ENCODE data around the gene FAM234A.
"Not testable (repeated sequence)": the region's sequence is repeated elsewhere in the genome, so short reads cannot be mapped to it uniquely, and the experiment has no call there.

The FAM234A gene

GRCh38 chr16:230949-231348 is 3.7 kb upstream of the FAM234A start:
- no peak for DNase-seq (ENCODE audit: low read depth)

DNA sequence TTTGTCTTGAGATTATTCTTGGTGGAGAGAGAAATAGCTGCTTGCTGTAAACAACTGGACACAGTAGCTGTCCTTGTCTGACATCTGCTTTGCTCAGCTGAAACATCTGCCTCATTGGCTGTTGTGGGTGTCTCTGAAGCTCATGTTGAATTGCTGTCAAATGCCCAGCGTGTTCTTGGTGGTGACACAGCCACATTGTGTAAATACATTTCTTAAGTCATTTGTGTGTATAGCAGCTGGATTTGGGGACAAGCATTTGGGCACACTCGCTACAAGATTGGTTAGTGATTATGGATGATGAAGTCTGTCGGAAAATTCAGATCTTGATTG is 5.3 kb downstream of the FAM234A start:
- no peak for DNase-seq (ENCODE audit: low read depth)

DNA sequence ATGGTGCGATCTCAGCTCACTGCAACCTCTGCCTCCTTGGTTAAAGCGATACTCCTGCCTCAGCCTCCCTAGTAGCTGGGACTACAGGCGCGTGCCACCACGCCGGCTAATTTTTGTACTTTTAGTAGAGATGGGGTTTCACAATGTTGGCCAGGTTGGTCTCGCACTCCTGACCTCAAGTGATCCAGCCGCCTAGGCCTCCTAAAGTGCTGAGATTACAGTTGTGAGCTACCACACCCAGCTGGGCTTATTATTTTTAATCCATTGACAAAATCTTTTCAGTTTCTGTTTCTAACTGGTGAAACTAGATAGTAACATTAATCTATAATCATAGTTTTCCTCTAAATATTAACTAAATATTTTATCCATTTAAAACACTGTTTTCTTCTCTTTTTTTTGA is 5.9 kb downstream of the FAM234A start:
- no peak for DNase-seq (ENCODE audit: low read depth)

GRCh38 chr16:242281-242680 is 7.7 kb downstream of the FAM234A start:
- DNase-seq (ENCODE audit: low read depth), result no peak

- no peak for DNase-seq (ENCODE audit: low read depth)
Measured at GRCh38 chr16:243348-243747, 8.7 kb downstream of the FAM234A start.

DNA sequence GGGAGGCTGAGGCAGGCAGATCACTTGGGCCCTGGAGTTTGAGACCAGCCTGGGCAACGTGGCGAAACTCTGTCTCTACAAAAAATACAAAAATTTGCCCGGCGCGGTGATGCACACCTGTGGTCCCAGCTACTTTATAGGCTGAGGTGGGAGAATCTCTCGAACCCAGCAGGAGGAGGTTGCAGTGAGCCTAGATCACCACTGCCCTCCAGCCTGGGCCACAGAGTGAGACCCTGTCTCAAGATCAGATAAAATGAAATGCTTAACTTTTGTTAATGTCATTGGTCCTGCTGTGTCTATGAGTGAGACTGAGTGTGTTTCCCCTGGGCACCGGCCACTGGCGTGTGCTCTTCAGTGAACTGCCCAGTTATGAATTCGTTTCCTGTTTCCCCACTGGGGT is 10.5 kb downstream of the FAM234A start:
- no peak for DNase-seq (ENCODE audit: low read depth)

DNA sequence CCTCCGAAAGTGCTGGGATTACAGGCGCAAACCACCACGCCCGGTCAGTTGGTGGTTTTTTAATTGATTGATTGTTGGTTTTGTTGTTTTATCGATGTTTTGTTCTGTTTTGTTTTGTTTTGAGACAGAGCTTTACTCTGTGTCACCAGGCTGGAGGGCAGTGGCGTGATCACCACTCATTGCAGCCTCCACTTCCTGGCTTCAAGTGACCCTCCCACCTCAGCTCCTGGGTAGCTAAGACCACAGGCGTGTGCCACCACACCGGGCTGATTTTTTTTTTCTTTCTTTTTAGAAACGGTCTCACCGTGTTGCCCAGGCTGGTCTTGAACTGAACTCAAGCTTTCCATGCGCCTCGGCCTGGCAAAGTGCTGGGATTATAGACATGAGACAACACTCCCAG is 12.4 kb downstream of the FAM234A start:
- no peak for DNase-seq (ENCODE audit: low read depth)

GRCh38 chr16:249431-249830 is 14.8 kb downstream of the FAM234A start:
- no peak for DNase-seq (ENCODE audit: low read depth)

GRCh38 chr16:252366-253337 is 18.0 kb downstream of the FAM234A start:
- DNase-seq (ENCODE audit: low read depth), result no peak

GRCh38 chr16:253833-254232 is 19.2 kb downstream of the FAM234A start:
- no peak for DNase-seq (ENCODE audit: low read depth)

DNA sequence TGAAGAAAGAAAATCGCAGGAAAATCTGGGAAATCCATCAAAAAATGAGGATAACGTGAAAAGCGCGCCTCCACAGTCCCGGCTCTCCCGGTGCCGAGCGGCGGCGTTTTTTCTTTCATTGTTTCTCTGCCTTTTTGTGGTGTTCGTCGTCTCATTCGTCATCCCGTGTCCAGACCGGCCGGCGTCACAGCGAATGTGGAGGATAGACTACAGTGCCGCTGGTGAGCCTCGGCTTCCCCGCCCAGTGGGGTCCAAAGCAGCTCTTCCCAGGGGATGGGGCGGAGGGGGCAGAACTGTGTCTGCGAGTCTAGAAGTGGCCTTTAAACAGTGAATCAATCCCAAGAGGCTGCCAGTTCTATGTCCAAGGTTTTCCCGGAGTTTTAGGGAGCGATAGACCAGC is 19.8 kb downstream of the FAM234A start:
- no peak for DNase-seq (ENCODE audit: low read depth)

- no peak for DNase-seq (ENCODE audit: low read depth)
Measured at GRCh38 chr16:255183-255582, 20.6 kb downstream of the FAM234A start.

- not testable (repeated sequence) for DNase-seq (ENCODE audit: low read depth)
Measured at GRCh38 chr16:258091-258490, 23.5 kb downstream of the FAM234A start.

DNA sequence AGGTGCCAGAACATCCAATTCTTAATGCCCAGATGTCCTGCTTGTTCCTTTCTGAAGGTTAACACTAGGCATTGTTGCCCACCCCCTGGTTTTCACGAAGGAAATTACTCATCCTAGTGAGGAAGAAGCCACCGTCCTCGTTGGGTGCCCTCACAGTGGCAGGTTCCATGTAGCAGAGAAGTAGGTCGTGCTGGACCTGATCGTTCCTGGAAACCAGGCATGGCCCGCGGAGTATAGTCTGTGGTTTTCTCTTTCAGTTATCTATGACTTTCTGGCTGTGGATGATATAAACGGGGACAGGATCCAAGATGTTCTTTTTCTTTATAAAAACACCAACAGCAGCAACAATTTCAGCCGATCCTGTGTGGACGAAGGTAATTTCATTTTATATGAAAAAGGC is 24.6 kb downstream of the FAM234A start:
- no peak for DNase-seq (ENCODE audit: low read depth)

- no peak for DNase-seq (ENCODE audit: low read depth)
Measured at GRCh38 chr16:259814-260253, 25.2 kb downstream of the FAM234A start.

DNA sequence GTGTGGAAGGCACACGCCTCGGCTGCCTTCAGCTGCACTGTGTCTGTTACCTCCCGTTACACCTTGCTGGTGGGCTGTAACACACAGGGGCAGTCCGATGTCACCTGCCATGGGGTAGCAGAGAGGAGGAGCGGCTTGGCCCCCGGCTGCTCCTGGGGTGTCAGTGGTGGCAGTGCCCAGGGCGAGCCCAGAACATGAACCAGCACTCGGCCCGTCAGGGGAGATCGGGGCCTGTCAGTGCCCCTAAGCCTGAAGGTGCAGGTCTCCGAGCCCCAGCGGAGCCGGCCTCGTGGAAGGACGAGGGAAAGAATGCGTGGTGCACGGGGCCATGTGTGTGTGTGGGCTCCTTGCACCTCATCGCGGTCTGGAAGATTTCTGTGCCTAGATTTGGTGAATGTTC is 25.7 kb downstream of the FAM234A start:
- no peak for DNase-seq (ENCODE audit: low read depth)

DNA sequence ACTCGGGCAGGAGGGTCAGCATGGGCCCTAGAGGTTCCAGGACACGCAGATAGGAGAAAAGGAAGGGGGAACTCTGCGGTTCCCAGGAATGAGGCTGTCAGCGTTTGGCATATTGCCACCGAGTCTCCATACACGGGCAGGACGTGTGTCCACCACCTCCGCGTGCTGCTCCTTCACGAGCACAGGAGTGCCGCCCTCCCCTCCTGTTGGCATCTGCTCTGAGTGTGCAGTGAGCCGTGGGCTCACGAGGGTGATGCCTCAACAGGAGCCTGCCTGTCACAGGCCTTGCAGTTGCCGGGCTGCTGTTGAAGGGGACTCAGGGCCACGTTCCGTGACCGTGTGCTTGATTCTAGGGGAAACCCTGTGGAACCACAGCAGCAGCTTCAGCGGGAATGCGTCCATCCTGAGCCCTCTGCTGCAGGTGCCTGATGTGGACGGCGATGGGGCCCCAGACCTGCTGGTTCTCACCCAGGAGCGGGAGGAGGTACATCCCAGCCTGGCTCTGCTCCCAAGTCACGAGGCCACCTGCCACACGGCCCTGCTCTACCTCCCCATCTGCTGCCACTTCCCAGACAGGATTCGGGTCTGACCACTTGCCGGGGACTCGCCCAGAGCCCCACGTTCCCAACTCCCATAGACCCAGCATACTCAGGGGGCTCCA is 26.5 kb downstream of the FAM234A start:
- no peak for DNase-seq (ENCODE audit: low read depth)

- DNase-seq (ENCODE audit: low read depth), result no peak
Measured at GRCh38 chr16:262121-262745, 27.6 kb downstream of the FAM234A start.

DNA sequence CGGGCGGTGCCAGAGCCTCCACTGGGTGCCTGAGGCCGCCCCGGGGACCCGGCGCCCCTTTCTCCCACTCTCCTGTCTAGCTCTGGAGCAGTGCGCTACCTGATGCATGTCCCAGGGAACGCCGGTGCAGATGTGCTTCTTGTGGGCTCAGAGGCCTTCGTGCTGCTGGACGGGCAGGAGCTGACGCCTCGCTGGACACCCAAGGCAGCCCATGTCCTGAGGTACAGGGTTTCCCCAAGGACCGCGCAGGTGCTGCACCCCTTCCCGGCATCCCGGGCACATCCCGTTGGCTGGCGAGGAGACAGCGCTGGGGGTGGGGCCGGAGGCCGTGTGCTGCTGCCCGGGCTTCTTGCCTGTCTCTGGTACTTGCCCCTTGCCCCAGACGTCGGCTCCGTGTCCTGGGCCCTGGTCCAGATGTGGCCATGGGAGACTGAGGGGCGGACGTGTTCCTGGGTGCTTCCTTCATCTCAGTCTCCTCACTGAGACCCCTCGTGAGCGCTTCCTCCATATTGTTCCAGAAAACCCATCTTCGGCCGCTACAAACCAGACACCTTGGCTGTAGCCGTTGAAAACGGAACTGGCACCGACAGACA is 28.7 kb downstream of the FAM234A start:
- DNase-seq (ENCODE audit: low read depth), result no peak

- no peak for DNase-seq (ENCODE audit: low read depth)
Measured at GRCh38 chr16:263944-264343, 29.3 kb downstream of the FAM234A start.

DNA sequence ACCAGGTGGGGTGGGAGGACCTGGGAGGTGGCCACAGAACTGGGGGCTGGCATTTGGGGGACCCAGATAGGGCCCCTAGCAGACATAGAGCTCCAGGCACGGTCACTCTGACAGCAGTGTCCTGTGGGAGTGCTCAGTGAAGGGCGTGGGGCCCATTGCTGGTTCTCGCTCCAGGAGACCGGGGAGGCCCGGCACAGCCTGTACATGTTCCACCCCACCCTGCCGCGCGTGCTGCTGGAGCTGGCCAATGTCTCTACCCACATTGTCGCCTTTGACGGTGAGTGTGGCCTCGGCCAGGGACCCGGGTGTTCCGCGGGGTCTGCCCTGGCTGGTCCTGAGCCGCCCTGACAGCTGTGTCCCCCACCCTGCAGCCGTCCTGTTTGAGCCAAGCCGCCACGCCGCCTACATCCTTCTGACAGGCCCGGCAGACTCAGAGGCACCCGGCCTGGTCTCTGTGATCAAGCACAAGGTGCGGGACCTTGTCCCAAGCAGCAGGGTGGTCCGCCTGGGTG is 29.9 kb downstream of the FAM234A start:
- no peak for DNase-seq (ENCODE audit: low read depth)

- no peak for DNase-seq (ENCODE audit: low read depth)
Measured at GRCh38 chr16:265002-265529, 30.4 kb downstream of the FAM234A start.

Measured in stimulated activated CD8-positive, alpha-beta memory T cell treated with anti-CD3 and anti-CD28 coated beads, Interleukin-15, amount 100 ng/mL, for 1 hour (primary cell).